NCI-H1694 (cell line): Measurements from ENCODE around the gene CPS1.

Source experiments
- DNase-seq: peaks from one replicate; lab custom pipeline; 2025; lab: John Stamatoyannopoulos, UW

Gene CPS1

GRCh38 chr2:210606001-210606400, 49.6 kb downstream of the CPS1 start:
- no peak for DNase-seq

GRCh38 chr2:210611466-210611865, 55.1 kb downstream of the CPS1 start:
- DNase-seq: no peak

GRCh38 chr2:210616074-210616473, 59.7 kb downstream of the CPS1 start:
- no peak for DNase-seq

DNA sequence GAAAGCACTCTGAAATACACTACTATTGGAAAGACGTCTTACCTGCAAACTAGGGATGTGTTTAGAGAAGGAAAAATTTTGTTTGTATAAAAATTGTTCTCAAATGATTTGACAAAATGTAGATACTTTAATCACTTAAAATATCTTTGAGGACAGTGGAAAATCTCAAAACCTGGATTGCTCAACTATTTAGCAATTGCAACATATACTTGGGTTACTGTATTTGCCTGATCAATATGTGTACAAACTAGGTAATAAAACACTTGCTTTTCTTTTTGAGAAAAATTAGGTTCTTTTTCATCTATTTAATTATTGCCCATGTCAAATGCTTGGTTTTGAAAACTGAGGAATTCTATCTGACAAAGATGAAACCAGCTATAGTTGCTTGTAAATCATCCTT, 60.9 kb downstream of the CPS1 start:
- no peak for DNase-seq

GRCh38 chr2:210617732-210618330, 61.4 kb downstream of the CPS1 start:
- peak; percentile 96 for DNase-seq

DNA sequence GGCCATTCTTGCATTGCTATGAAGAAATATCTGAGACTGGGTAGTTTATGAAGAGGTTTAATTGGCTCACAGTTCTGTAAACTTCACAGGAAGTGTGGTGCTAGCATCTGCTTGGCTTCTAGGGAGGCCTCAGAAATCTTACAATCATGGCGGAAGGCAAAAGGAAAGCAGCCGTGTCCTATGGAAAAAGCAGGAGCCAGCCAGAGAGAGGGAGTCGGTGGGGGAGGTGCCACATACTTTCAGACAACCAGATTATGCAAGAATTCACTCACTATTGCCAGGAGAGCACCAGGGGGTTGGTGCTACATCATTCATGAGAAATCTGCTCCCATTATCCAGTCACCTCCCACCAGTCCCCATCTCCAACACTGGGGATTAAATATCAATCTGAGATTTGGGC, 64.1 kb downstream of the CPS1 start:
- no peak for DNase-seq

- no peak for DNase-seq
These were observed 67.1 kb downstream of the CPS1 start for GRCh38 chr2:210623506-210623905.

DNA sequence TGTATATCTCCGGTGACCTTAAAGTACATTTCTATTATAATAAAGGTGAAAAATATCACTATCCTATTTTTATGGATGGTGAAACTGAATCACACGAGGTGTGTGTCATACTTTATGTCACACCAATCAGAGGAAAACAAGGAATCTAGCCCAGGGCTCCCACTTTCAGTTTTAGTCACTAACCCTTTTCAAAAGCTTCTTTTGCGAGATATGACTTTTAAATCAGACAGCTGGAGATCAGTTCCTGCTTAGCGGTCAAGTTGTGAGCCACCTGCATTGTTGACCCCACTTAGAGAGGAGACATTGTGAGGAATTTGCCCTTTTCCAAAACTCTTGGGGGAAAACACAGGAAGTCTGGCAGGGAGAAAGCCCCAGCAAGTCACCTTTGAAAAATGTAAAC, 70.5 kb downstream of the CPS1 start:
- no peak for DNase-seq

GRCh38 chr2:210630873-210631560, 74.6 kb downstream of the CPS1 start:
- DNase-seq: peak; percentile 96

- DNase-seq: no peak
These were observed 77.3 kb downstream of the CPS1 start for GRCh38 chr2:210633699-210634098.

DNA sequence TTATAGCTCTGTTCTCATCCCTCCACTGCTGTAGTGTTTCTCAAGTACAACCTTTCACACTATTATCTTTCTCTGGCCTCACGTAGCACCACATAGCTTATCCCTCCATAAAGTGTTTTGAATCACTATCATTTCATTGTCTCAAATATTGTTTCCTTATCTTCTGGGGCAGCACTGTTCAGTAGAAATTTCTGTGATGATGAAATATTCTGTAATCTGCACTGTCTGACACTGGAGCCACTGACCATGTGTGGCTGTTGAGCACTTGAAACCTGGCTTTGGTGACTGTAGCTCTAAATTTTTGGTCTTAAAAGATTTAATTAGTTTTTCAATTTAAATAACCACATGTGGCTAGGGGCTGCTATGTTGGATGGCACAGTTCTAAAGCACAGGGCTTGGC, 78.9 kb downstream of the CPS1 start:
- DNase-seq: no peak

- DNase-seq: no peak
These were observed 85.9 kb downstream of the CPS1 start for GRCh38 chr2:210642333-210642732.

DNA sequence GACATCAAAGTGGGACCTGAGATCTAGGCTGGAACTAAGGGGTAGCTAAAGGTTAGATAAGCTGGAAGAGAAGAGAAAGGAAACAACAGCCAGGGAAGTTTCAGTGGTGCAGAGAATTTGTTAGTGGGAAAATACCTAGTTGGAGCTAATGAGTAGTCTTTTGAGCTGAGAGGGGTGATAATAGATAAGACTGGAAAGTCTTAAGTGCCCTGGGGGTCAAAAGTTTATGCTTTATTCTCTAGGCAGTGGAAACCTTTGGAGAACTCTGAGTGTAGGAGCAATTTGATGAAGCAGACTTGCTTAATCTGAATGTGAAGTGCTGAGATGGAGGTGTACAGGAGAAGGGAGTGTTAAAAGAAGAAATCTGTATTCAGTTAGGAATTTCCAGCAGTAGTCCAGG, 90.8 kb downstream of the CPS1 start:
- no peak for DNase-seq

- DNase-seq: no peak
These were observed 97.7 kb downstream of the CPS1 start for GRCh38 chr2:210654091-210654490.

GRCh38 chr2:210655229-210655975, 99.0 kb downstream of the CPS1 start:
- DNase-seq: no peak

GRCh38 chr2:210657874-210658273, 101.5 kb downstream of the CPS1 start:
- DNase-seq: no peak

DNA sequence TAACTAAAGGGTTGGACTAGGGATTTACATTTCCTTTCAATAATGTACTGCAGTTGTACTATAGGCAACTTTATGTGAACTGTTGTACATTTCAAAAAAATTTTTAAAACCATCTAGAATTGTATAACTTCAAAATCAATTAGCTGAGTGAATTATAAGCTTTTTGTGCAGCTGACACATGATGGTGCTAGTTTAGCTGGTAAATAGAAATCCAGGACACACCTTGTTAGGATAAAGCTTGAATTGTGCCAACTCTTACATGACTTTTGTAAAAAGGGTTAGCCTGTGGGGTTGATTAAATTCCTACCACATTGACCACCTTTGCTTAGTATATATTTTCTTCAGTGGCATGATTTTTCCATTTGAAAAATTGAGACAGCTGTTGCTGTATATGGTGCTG, 104.4 kb downstream of the CPS1 start:
- DNase-seq: no peak

- no peak for DNase-seq
These were observed 106.2 kb downstream of the CPS1 start for GRCh38 chr2:210662560-210662959.

DNA sequence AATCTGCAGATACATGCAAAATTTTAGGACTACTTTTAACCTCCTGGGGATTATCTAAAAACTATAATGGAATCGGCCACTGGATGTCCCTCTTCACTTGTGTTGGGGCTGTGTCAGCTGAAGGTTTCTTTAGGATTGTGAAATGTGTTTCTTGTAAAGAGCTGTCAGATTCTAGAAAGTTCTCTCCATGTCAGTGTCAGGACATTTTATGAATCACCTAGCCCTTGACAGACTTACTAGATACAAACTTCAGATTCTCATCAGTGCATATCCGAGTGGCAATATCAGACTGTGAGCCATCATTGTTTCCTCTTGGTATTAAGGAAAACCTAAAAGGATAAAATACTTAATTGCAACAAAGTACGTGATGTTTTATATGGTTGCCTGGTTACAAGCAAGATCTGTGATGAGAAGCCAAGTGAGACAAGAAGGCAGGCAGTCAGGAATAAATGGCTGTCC, 107.3 kb downstream of the CPS1 start:
- DNase-seq: peak; percentile 35

DNA sequence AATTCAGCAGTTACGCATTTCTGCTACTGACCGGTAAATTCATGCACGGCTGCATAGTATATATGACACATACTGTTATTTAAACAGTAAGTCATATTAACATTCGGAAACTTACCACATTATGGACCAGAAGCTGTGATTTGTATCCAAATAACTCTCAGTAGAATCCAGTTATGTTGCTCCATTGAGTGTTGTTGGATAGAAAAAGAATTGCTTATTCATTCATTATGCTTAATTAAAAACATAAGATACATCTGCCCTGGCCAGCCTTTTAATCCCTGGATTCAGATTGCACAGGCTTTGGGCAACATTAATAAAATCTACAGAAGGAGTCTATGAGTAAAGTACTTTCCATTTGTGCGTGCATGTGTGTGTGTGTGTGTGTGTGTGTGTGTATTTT, 111.3 kb downstream of the CPS1 start:
- no peak for DNase-seq

DNA sequence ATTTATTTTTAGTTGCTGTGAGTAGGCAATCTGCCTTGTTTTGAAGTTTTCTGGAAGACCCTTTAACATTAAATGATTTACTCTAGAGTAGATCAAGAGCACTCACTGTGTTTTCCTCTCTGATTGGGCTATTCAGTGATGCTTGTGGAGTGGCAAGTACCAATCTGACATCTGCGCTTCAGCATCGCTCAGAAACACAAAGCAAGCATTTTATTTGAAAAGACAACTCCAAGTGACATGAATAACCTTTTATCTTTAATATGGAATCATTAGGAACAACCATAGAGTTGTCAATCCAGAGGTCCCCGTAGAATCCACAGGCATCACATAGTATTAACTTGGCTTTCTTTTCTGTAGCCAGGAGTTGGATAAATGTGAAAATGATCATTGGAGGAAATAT, 114.7 kb downstream of the CPS1 start:
- DNase-seq: no peak

DNA sequence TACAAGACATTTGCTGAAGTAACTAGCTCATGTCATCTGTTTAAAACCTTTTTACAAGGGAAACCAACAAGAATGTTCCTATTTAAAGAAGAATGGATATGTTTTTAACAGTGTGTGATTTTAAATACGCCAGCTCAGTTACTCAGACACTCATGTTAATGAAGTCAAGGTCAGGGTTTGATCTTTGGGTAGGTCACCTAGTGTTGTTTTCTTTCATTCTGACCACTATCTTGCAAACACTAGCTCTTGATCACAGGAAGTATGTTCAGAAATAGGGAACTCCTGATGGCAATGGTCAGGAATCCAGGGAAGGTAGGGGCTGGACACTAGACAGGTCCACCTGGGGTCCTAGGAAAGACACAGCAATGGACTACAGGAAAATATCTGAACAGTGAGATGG, 116.7 kb downstream of the CPS1 start:
- DNase-seq: no peak

GRCh38 chr2:210676067-210676466, 119.7 kb downstream of the CPS1 start:
- DNase-seq: no peak
